Pancreas (tissue), 10 donors: Measurements from ENCODE around the gene KLHL15. TPM values are rescaled to one million over a fixed set of nuclear protein-coding genes. Genes with fewer than 3 reads are reported as not detected.

Source experiments
- ATAC-seq, 4 donors: fragments of 200-7000 bp; cut with Tn5 transposase; one replicate each; pipeline versions ENCODE4 v1.8.0 to v1.9.1; 2020; ENCODE audit warnings: mild to moderate bottlenecking in 4 of 4, moderate library complexity in 4 of 4
- DNase-seq, 6 donors: peaks; one replicate each; pipeline ENCODE4 v3.0.0-alpha.2; 2020
- FAIRE-seq: peaks from 2 replicates; lab custom pipeline; 2012; peaks lifted over from hg19 to GRCh38; lab: Jason Lieb, UNC
- H3K27ac ChIP-seq, 4 donors: fragments of 200-600 bp; sonication (generic); 1 replicate in 3 of 4; 2 replicates in 1 of 4; pipeline versions ENCODE4 v1.5.0 to v1.8.0; 2020
- H3K27me3 ChIP-seq, 4 donors: fragments of 200-600 bp; one replicate each; pipeline ENCODE4 v1.8.0; 2021
- H3K36me3 ChIP-seq, 3 donors: fragments of 200-600 bp; sonication (generic) in 1 of 3; one replicate each; pipeline versions ENCODE4 v1.5.0 to v1.8.0; 2020 to 2021
- H3K4me1 ChIP-seq, 3 donors: fragments of 200-600 bp; one replicate each; pipeline ENCODE4 v1.8.0; 2021
- H3K4me3 ChIP-seq, 4 donors: fragments of 200-600 bp; sonication (generic) in 2 of 4; one replicate each; pipeline versions ENCODE4 v1.5.0 to v1.8.0; 2020 to 2021
- H3K9me3 ChIP-seq, 4 donors: fragments of 200-600 bp; one replicate each; pipeline ENCODE4 v1.8.0; 2021
- WGBS, 2 donors: extraction: QIAGEN DNeasy Blood & Tissue Kit; methylation state at CpG; one replicate each; pipeline ENCODE4 v1.1.7; 2013; 5-methylcytosine and 5-hydroxymethylcytosine counted together
- intact Hi-C, 3 donors: fragments of 100-400 bp; cut with DNase I; formaldehyde crosslinking; loops; one replicate each; pipeline versions ENCODE4 v1.11.1 to v1.14.2; 2022
- polyA plus RNA-seq, 2 donors: library from polyadenylated mRNA; stranded (reverse); fragments of 200-250 nt; gene quantifications; one replicate each; pipeline ENCODE4 v1.2.3, GENCODE V29; 2013
- total RNA-seq, 6 donors: library from RNA; stranded (reverse); fragmentation: NEBNext Ultra II Directional in 4 of 6; extraction: Animal tissue kit (Norgen Biotek cat#: 25700) in 4 of 6; gene quantifications; one replicate each; pipeline versions ENCODE4 v1.2.1 to v1.2.4, GENCODE V29; 2021 to 2023
- TF ChIP-seq, protein P1 (sequence below), 4 donors: fragments of 200-600 bp; sonication (generic) in 3 of 4; IDR thresholded peaks; one replicate each; pipeline versions ENCODE4 v1.5.0 to v1.8.0; 2021; ENCODE audit warnings: antibody characterized with exemption in 4 of 4
- donor health status: healthy with polysubstance abuse.
- donor health status: DM: no; HTN: no; CAD: no; lungs with moderate emphysema.
- donor health status: DM: no; HTN: no; CAD: no.
- donor health status: control.
- donor health status: control.
- donor health status: Bipolar disorder and iron deficiency.
- donor health status: DM: yes; HTN: yes; CAD: no.
- donor health status: DM: no; HTN: no; CAD: no.
- donor health status: DM: no; HTN: no; CAD: no.
- donor health status: DM: yes; HTN: yes; CAD: no.

The KLHL15 gene
- total and polyA plus RNA-seq, 8 donors, result 1.2 to 4.7 (median 4.2) TPM

GRCh38 chrX:24005867-24006266 lies 21.1 kb downstream of the KLHL15 start:
- ATAC-seq (no peak), DNase-seq (no peak), FAIRE-seq (no peak)
- WGBS, 2 donors, result 79 to 85% methylated on average over 9 of the region's 9 CpGs
- Histone ChIP-seq H3K27me3 (no peaks in the 10 kb centered on the region), H3K4me3 (no peak overlapping the region), H3K9me3 (no peaks in the 10 kb centered on the region), H3K27ac (no peak overlapping the region), H3K4me1 (no peaks in the 10 kb centered on the region), H3K36me3 (no peaks in the 10 kb centered on the region)
- intact Hi-C loops, result no loop called here
- TF ChIP-seq, protein P1, sequence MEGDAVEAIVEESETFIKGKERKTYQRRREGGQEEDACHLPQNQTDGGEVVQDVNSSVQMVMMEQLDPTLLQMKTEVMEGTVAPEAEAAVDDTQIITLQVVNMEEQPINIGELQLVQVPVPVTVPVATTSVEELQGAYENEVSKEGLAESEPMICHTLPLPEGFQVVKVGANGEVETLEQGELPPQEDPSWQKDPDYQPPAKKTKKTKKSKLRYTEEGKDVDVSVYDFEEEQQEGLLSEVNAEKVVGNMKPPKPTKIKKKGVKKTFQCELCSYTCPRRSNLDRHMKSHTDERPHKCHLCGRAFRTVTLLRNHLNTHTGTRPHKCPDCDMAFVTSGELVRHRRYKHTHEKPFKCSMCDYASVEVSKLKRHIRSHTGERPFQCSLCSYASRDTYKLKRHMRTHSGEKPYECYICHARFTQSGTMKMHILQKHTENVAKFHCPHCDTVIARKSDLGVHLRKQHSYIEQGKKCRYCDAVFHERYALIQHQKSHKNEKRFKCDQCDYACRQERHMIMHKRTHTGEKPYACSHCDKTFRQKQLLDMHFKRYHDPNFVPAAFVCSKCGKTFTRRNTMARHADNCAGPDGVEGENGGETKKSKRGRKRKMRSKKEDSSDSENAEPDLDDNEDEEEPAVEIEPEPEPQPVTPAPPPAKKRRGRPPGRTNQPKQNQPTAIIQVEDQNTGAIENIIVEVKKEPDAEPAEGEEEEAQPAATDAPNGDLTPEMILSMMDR (IDR thresholded peaks at IDR 0.05), result no peak

DNA sequence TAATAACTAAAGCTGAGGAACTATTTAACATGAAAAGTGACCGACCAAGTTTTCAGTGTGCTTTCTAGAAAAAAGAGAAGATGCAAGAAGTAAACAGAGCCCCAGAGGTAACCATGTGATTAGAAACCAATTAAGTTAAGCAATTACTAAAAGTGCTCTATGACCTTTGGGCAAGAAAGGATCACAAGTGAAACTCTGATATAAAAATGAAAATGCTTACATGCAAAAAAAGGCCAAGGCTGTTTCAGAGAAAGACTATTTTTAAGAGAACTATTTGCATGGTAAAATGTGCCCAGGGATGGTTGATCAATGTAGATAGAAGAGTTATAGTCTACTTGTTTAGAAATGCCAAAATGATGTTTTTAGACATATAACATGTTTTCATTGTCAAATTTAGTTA lies 22.0 kb downstream of the KLHL15 start:
- WGBS, 2 donors, result 47 to 74% methylated on average over 1 of the region's 1 CpG
- no peaks in the 10 kb centered on the region for H3K36me3 ChIP-seq
- DNase-seq, result no peak
- FAIRE-seq, result no peak
- TF ChIP-seq, protein P1 (IDR thresholded peaks at IDR 0.05), result no peak
- no peak overlapping the region for H3K4me3 ChIP-seq
- ATAC-seq, result no peak
- intact Hi-C loops, result no loop called here
- no peaks in the 10 kb centered on the region for H3K27me3 ChIP-seq
- H3K9me3 ChIP-seq, result no peaks in the 10 kb centered on the region
- no peaks in the 10 kb centered on the region for H3K4me1 ChIP-seq
- no peak overlapping the region for H3K27ac ChIP-seq

GRCh38 chrX:24002792-24003191 lies 24.2 kb downstream of the KLHL15 start:
- H3K27me3 ChIP-seq, result no peaks in the 10 kb centered on the region
- intact Hi-C loops, result no loop called here

GRCh38 chrX:24002167-24002566 lies 24.8 kb downstream of the KLHL15 start:
- 88 to 89% methylated on average over 1 of the region's 1 CpG for WGBS, 2 donors
- FAIRE-seq (peak; percentile 34), ATAC-seq (no peak), DNase-seq (no peak)
- Histone ChIP-seq H3K9me3 (no peaks in the 10 kb centered on the region), H3K36me3 (no peaks in the 10 kb centered on the region), H3K4me3 (no peak overlapping the region), H3K27ac (no peak overlapping the region), H3K4me1 (no peaks in the 10 kb centered on the region), H3K27me3 (no peaks in the 10 kb centered on the region)
- intact Hi-C loops, result no loop called here
- TF ChIP-seq, protein P1 (IDR thresholded peaks at IDR 0.05), result no peak

More at GRCh38 chrX:24002792-24003191, 24.2 kb downstream of the KLHL15 start:
- FAIRE-seq, result no peak
- TF ChIP-seq, protein P1 (IDR thresholded peaks at IDR 0.05), result no peak
- Histone ChIP-seq H3K4me1 (no peaks in the 10 kb centered on the region), H3K27ac (no peak overlapping the region), H3K4me3 (no peak overlapping the region), H3K36me3 (no peaks in the 10 kb centered on the region), H3K9me3 (no peaks in the 10 kb centered on the region)
- no peak for DNase-seq
- no peak for ATAC-seq
- WGBS, 2 donors, result 93 to 98% methylated on average over 2 of the region's 2 CpGs

- TF ChIP-seq, protein P1 (IDR thresholded peaks at IDR 0.05), result no peak
- ATAC-seq (no peak), DNase-seq (no peak), FAIRE-seq (no peak)
- intact Hi-C loops, result no loop called here
- no peaks in the 10 kb centered on the region for H3K4me1 ChIP-seq
- no peaks in the 10 kb centered on the region for H3K36me3 ChIP-seq
- H3K9me3 ChIP-seq, result no peaks in the 10 kb centered on the region
- WGBS, 2 donors, result 79 to 99% methylated on average over 5 of the region's 5 CpGs
- no peak overlapping the region for H3K4me3 ChIP-seq
- no peak overlapping the region for H3K27ac ChIP-seq
- peaks cover 0 to 4% (median 0%) of the 10 kb centered on the region in 4 donors for H3K27me3 ChIP-seq
These were observed 27.3 kb downstream of the KLHL15 start for GRCh38 chrX:23999671-24000070.
